HepG2 (cell line): ENCODE data around the gene DNM1. TPM values are rescaled to one million over a fixed set of nuclear protein-coding genes. Genes with fewer than 3 reads are reported as not detected.

ENCODE experiments used
- ATAC-seq: fragments of 200-7000 bp; cut with Tn5 transposase; 3 replicates; pipeline ENCODE4 v1.9.1; 2020; ENCODE audit warnings: mild to moderate bottlenecking, moderate library complexity
- BruUV-seq: library from RNA; stranded (reverse); fragments of 400-500 nt; replicated peaks from 2 replicates; lab custom pipeline; 2021; lab: Mats Ljungman, UMichigan
- CTCF ChIA-PET: fragments of 300-600 bp; formaldehyde crosslinking; extraction: SDS; loops from one replicate; lab custom pipeline; 2021; ENCODE audit warnings: low total read pairs, inconsistent platforms, low intra/inter-chr PET ratio; lab: Yijun Ruan, JAX
- POLR2A ChIA-PET: fragments of 350-600 bp; sonication (Branson Sonifier 250); formaldehyde crosslinking; loops from one replicate; lab custom pipeline; 2020; ENCODE audit warnings: antibody characterized with exemption, inconsistent platforms; lab: Yijun Ruan, JAX
- DNase-seq: peaks from one replicate; pipeline ENCODE4 v3.0.0-alpha.2; 2015; ENCODE audit warnings: low spot score
- FAIRE-seq: peaks from 3 replicates; lab custom pipeline; 2011; peaks lifted over from hg19 to GRCh38; lab: Jason Lieb, UNC
- H2AFZ ChIP-seq: one replicate; pipeline ENCODE4 v1.6.1; 2011; ENCODE audit warnings: low read length, inconsistent platforms
- H3K27ac ChIP-seq: fragments of 300-600 bp; 3 replicates; pipeline ENCODE4 v1.8.0; 2011; ENCODE audit warnings: mixed run types, mild to moderate bottlenecking, mixed read lengths, low read length, inconsistent platforms; ENCODE audit not compliant: insufficient read depth; ENCODE audit errors: extremely low read length
- H3K27me3 ChIP-seq, 2 experiments: fragments of 200-600 bp in 1 of 2; 2 replicates in 1 of 2; 3 replicates in 1 of 2; pipeline versions ENCODE4 v1.6.0 to v1.8.0; 2011; ENCODE audit warnings: low read length in 2 of 2, mild to moderate bottlenecking in 2 of 2, moderate library complexity in 2 of 2, inconsistent platforms in 1 of 2; ENCODE audit not compliant: insufficient read depth in 2 of 2, control insufficient read depth in 1 of 2
- H3K36me3 ChIP-seq, 2 experiments: fragments of 200-600 bp in 1 of 2; replicated peaks in 1 of 2; 2 replicates in 1 of 2; 3 replicates in 1 of 2; pipeline versions ENCODE4 v1.5.1 to v1.8.0; 2011; ENCODE audit warnings: low read length in 2 of 2, inconsistent platforms in 1 of 2; ENCODE audit not compliant: insufficient read depth in 2 of 2, control insufficient read depth in 1 of 2
- H3K4me1 ChIP-seq: 2 replicates; pipeline ENCODE4 v1.5.1; 2012; ENCODE audit warnings: low read length, inconsistent platforms; ENCODE audit not compliant: insufficient read depth
- H3K4me2 ChIP-seq: 2 replicates; pipeline ENCODE4 v1.6.0; 2011; ENCODE audit warnings: low read depth, low read length, inconsistent platforms
- H3K4me3 ChIP-seq, 3 experiments: fragments of 200-600 bp in 1 of 3; sonication (generic), shearing (Covaris generic) in 1 of 3; replicated peaks in 1 of 3; 2 replicates each; pipeline ENCODE4 v1.5.1; 2011 to 2016; ENCODE audit warnings: low read length in 3 of 3, inconsistent platforms in 2 of 3, low read depth in 2 of 3, mild to moderate bottlenecking in 2 of 3, control low read depth in 1 of 3, mixed read lengths in 1 of 3; ENCODE audit not compliant: insufficient read depth in 1 of 3
- H3K79me2 ChIP-seq: one replicate; pipeline ENCODE4 v1.6.1; 2011; ENCODE audit warnings: low read length, inconsistent platforms; ENCODE audit not compliant: insufficient read depth
- H3K9ac ChIP-seq: 2 replicates; pipeline ENCODE4 v1.6.0; 2011; ENCODE audit warnings: mild to moderate bottlenecking, low read depth, low read length, inconsistent platforms; ENCODE audit not compliant: insufficient read depth
- H3K9me3 ChIP-seq: 2 replicates; pipeline ENCODE4 v1.5.1; 2012; ENCODE audit warnings: mild to moderate bottlenecking, low read length
- H4K20me1 ChIP-seq: 2 replicates; pipeline ENCODE4 v1.6.0; 2011; ENCODE audit warnings: inconsistent platforms, mild to moderate bottlenecking, low read length, moderate library complexity; ENCODE audit not compliant: insufficient read depth
- AHR ChIP-seq: IDR thresholded peaks from 2 replicates; pipeline ENCODE4 v1.6.1; 2018; ENCODE audit warnings: missing genetic modification reagents, missing compliant biosample characterization
- ARHGAP35 ChIP-seq: sonication (generic); formaldehyde crosslinking; IDR thresholded peaks from 2 replicates; pipeline ENCODE4 v1.9.0; 2022; ENCODE audit warnings: mild to moderate bottlenecking, inconsistent platforms, moderate library complexity, missing genetic modification reagents, borderline replicate concordance
- BRCA1 ChIP-seq: sonication (generic); formaldehyde crosslinking; IDR thresholded peaks from 2 replicates; pipeline ENCODE4 v1.4.0; 2020; ENCODE audit warnings: missing genetic modification reagents
- E2F1 ChIP-seq: sonication (generic); formaldehyde crosslinking; IDR thresholded peaks from 2 replicates; pipeline ENCODE4 v1.5.0; 2020; ENCODE audit warnings: missing genetic modification reagents
- KDM3A ChIP-seq: IDR thresholded peaks from 2 replicates; pipeline ENCODE4 v1.6.1; 2018; ENCODE audit warnings: low read depth, missing compliant biosample characterization
- KLF9 ChIP-seq: IDR thresholded peaks from 2 replicates; pipeline ENCODE4 v1.6.1; 2016; ENCODE audit warnings: low read depth
- LCORL ChIP-seq, 2 experiments: fragments of 450-650 bp in 1 of 2; sonication (generic) in 1 of 2; formaldehyde crosslinking in 1 of 2; IDR thresholded peaks; 2 replicates each; pipeline versions ENCODE4 v1.5.0 to v1.6.1; 2017 to 2020; ENCODE audit warnings: antibody characterized with exemption in 1 of 2, missing genetic modification reagents in 1 of 2
- NONO ChIP-seq, 2 experiments: fragments of 450-650 bp in 1 of 2; sonication (generic) in 1 of 2; formaldehyde crosslinking in 1 of 2; IDR thresholded peaks in 1 of 2; conservative IDR thresholded peaks in 1 of 2; 2 replicates each; pipeline versions ENCODE4 v1.6.1 to v1.8.0; 2017 to 2022; ENCODE audit warnings: mild to moderate bottlenecking in 1 of 2, missing genetic modification reagents in 1 of 2, moderate library complexity in 1 of 2
- PHF5A ChIP-seq: IDR thresholded peaks from one replicate; pipeline ENCODE4 v1.6.1; 2018; ENCODE audit warnings: low read depth, missing genetic modification reagents; ENCODE audit not compliant: unreplicated experiment
- RFX1 ChIP-seq: fragments of 450-650 bp; IDR thresholded peaks from 2 replicates; pipeline ENCODE4 v1.6.1; 2017
- SALL1 ChIP-seq: sonication (generic); formaldehyde crosslinking; IDR thresholded peaks from 2 replicates; pipeline ENCODE4 v1.8.0; 2022; ENCODE audit warnings: mild to moderate bottlenecking, missing genetic modification reagents
- TOE1 ChIP-seq: sonication (generic); formaldehyde crosslinking; IDR thresholded peaks from 2 replicates; pipeline ENCODE4 v1.4.0; 2020; ENCODE audit warnings: mild to moderate bottlenecking, missing genetic modification reagents
- ZC3H4 ChIP-seq: sonication (generic); formaldehyde crosslinking; IDR thresholded peaks from 2 replicates; pipeline ENCODE4 v1.4.0; 2020; ENCODE audit warnings: missing genetic modification reagents, borderline replicate concordance
- ZFYVE20 ChIP-seq: sonication (generic); formaldehyde crosslinking; IDR thresholded peaks from 2 replicates; pipeline ENCODE4 v1.8.0; 2023; ENCODE audit warnings: low read depth, mild to moderate bottlenecking, moderate library complexity, missing genetic modification reagents, borderline replicate concordance
- ZNF235 ChIP-seq: sonication (generic); formaldehyde crosslinking; IDR thresholded peaks from 2 replicates; pipeline ENCODE4 v1.8.1; 2023; ENCODE audit warnings: mild to moderate bottlenecking, missing genetic modification reagents, borderline replicate concordance
- ZNF280D ChIP-seq: sonication (generic); formaldehyde crosslinking; IDR thresholded peaks from 2 replicates; pipeline ENCODE4 v1.5.1; 2020; ENCODE audit warnings: mild to moderate bottlenecking, missing genetic modification reagents
- ZNF562 ChIP-seq: sonication (generic); formaldehyde crosslinking; IDR thresholded peaks from 2 replicates; pipeline ENCODE4 v1.8.0; 2022; ENCODE audit warnings: missing genetic modification reagents, borderline replicate concordance
- WGBS: methylation state at CpG from one replicate; pipeline ENCODE4 v1.1.6; 2017; ENCODE audit warnings: low lambda C conversion rate; 5-methylcytosine and 5-hydroxymethylcytosine counted together
- in situ Hi-C: cut with HindIII; loops from 2 replicates; pipeline ENCODE4 v1.10.0; 2017; ENCODE audit warnings: low pct_unique_long_range_greater_than_20kb; ENCODE audit not compliant: extremely low pct_ligation_motif_present
- intact Hi-C: fragments of 100-400 bp; cut with micrococcal nuclease; formaldehyde crosslinking; loops from one replicate; pipeline ENCODE4 v1.10.0; 2022; ENCODE audit not compliant: unreplicated experiment
- polyA plus RNA-seq, 8 experiments: library from polyadenylated mRNA; depleted of rRNA in 3 of 8; stranded (reverse) in 7 of 8; unstranded in 1 of 8; fragments of >200 nt; fragmentation: Illumina TruSeq in 4 of 8; extraction: Trizol in 4 of 8; gene quantifications; 2 replicates each; pipeline versions ENCODE4 v1.2.1 to v1.2.3, GENCODE V29; 2011 to 2016; ENCODE audit warnings: low read depth in 4 of 8, missing spikeins in 1 of 8, mixed read lengths in 1 of 8; ENCODE audit not compliant: insufficient read depth in 1 of 8
- total RNA-seq, 5 experiments: library from RNA; depleted of rRNA; stranded (reverse); fragments of >200 nt; fragmentation: Illumina TruSeq; extraction: Trizol; gene quantifications; 2 replicates each; pipeline ENCODE4 v1.2.3, GENCODE V29; 2016; ENCODE audit warnings: low read depth in 1 of 5

DNM1 gene
- total and polyA plus RNA-seq, 2 of the 13 experiments (the other 11 are each of a cell fraction or from before 2014, with no cell fraction given): 0.13 to 0.58 TPM

- DNase-seq (no peak), ATAC-seq (0 out of 3 replicates have a peak, but pooled peaks have one; percentile 10), FAIRE-seq (no peak)
- Histone ChIP-seq H3K4me2 (no peak overlapping the region), H3K9ac (no peak overlapping the region), H3K4me1 (peaks cover 43% of the 10 kb centered on the region), H3K79me2 (no peaks in the 10 kb centered on the region), H2AFZ (no peak overlapping the region), H3K27me3 (peaks cover 0 to 17% of the 10 kb centered on the region in 2 experiments; a peak in 4 of 5 replicates), H3K27ac (no peak overlapping the region), H3K9me3 (no peaks in the 10 kb centered on the region), H4K20me1 (no peaks in the 10 kb centered on the region), H3K36me3 (no peaks in the 10 kb centered on the region), H3K4me3 (no peak overlapping the region)
- no TSS peak for BruUV-seq
- WGBS: 56% methylated on average over 6 of the region's 9 CpGs
- POLR2A ChIA-PET: no interaction called here
- TF ChIP-seq ZNF235 (CRISPR knock-in tag): no peak
- TF ChIP-seq RFX1: no peak
- TF ChIP-seq KLF9 (CRISPR knock-in tag): no peak
- no peak for TF ChIP-seq SALL1 (CRISPR knock-in tag)
- no peak for TF ChIP-seq BRCA1
- no peak for TF ChIP-seq KDM3A (CRISPR knock-in tag)
- no peak for TF ChIP-seq PHF5A (CRISPR knock-in tag)
- TF ChIP-seq E2F1 (CRISPR knock-in tag): no peak
- TF ChIP-seq LCORL (IDR thresholded peaks at IDR 0.05): no peak
- no peak for TF ChIP-seq LCORL (CRISPR knock-in tag; IDR thresholded peaks at IDR 0.05)
- TF ChIP-seq TOE1: no peak
- TF ChIP-seq NONO (IDR thresholded peaks at IDR 0.05): no peak
- TF ChIP-seq NONO (CRISPR knock-in tag; conservative IDR thresholded peaks at IDR 0.05): no peak
- TF ChIP-seq ARHGAP35 (CRISPR knock-in tag): no peak
- TF ChIP-seq ZNF280D (CRISPR knock-in tag): no peak
- no peak for TF ChIP-seq ZNF562
- TF ChIP-seq ZC3H4 (CRISPR knock-in tag): no peak
- no peak for TF ChIP-seq AHR (CRISPR knock-in tag)
- no peak for TF ChIP-seq ZFYVE20
- intact Hi-C loops: no loop called here
- CTCF ChIA-PET: no interaction called here
- in situ Hi-C loops: no loop called here
Measured at GRCh38 chr9:128219831-128220230, 16.7 kb downstream of the DNM1 start.
